Mammary epithelial cell (primary cell): ENCODE results near the gene MSI2.

Source experiments
- EZH2 ChIP-seq: IDR thresholded peaks from 2 replicates; pipeline ENCODE4 v1.6.1; 2012; ENCODE audit warnings: low read length, inconsistent platforms, borderline replicate concordance
- TF ChIP-seq, protein P1 (sequence below), 2 donors: IDR thresholded peaks in 1 of 2; conservative IDR thresholded peaks in 1 of 2; 2 replicates each; pipeline ENCODE4 v1.5.1; 2011 to 2012; ENCODE audit warnings: inconsistent platforms in 2 of 2, low read length in 2 of 2, mild to moderate bottlenecking in 2 of 2, control low read depth in 1 of 2, low read depth in 1 of 2; ENCODE audit not compliant: insufficient read depth in 1 of 2; ENCODE audit errors: extremely low read depth in 1 of 2

DNA sequence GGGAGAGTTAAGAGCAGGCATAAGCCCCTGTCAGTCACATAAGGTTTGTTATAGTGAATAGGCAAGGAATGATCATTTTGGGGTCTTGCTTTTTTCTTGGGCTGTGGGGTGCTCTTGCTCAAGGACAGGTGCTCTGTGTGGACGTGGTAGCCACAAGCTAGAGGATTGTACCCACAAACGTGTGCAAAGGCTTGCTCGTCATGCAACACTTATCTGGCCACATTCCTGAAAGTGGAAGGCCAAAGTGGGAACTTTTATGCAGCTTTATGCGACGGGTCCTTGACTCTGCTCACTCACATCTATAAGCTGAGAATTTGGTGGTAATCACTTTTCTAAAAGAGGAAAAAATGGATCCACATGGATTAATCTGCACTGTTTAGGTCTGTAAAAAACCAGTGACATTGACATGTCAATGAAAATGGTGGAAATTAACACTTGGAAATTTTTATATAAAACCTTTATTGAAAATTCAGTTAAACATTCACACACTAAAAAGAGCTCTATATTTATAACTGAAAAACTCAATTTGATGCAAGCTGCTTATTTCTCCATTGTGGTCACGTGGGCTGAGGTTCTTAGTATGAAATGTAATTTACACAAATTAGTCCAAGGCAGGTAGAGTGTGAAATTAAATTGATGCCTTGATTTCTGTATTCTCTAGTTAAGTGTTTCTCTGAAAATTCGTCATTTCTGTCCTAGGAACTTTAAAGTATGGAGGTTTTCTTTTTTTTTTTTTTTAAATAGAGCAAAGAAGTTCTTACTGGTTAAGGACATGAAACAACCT is 162.3 kb downstream of the MSI2 start:
- TF ChIP-seq, protein P1, sequence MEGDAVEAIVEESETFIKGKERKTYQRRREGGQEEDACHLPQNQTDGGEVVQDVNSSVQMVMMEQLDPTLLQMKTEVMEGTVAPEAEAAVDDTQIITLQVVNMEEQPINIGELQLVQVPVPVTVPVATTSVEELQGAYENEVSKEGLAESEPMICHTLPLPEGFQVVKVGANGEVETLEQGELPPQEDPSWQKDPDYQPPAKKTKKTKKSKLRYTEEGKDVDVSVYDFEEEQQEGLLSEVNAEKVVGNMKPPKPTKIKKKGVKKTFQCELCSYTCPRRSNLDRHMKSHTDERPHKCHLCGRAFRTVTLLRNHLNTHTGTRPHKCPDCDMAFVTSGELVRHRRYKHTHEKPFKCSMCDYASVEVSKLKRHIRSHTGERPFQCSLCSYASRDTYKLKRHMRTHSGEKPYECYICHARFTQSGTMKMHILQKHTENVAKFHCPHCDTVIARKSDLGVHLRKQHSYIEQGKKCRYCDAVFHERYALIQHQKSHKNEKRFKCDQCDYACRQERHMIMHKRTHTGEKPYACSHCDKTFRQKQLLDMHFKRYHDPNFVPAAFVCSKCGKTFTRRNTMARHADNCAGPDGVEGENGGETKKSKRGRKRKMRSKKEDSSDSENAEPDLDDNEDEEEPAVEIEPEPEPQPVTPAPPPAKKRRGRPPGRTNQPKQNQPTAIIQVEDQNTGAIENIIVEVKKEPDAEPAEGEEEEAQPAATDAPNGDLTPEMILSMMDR (conservative IDR thresholded peaks at IDR 0.05 in 1 of 2, IDR thresholded peaks at IDR 0.05 in 1 of 2; ENCODE audit: extremely low read depth in 1 of 2, insufficient read depth in 1 of 2, low read depth in 1 of 2, low read length in 2 of 2) = no peak
- no peak for TF ChIP-seq EZH2
